Right atrium auricular region (tissue), 2 donors: ENCODE data around the gene PTPN7. TPM values are rescaled to one million over a fixed set of nuclear protein-coding genes. Genes with fewer than 3 reads are reported as not detected.
"Not testable (repeated sequence)": the region's sequence is repeated elsewhere in the genome, so short reads cannot be mapped to it uniquely, and the experiment has no call there.

Source experiments
- DNase-seq: peaks from one replicate; pipeline ENCODE4 v3.0.0-alpha.2; 2019; ENCODE audit warnings: low spot score
- H3K27ac ChIP-seq, 2 donors: fragments of 200-600 bp; sonication (generic); 1 replicate in 1 of 2; 2 replicates in 1 of 2; pipeline ENCODE4 v1.5.1; 2016 to 2019
- H3K27me3 ChIP-seq, 2 donors: fragments of 200-600 bp; sonication (generic); one replicate each; pipeline versions ENCODE4 v1.5.1 to v1.6.0; 2017 to 2019
- H3K36me3 ChIP-seq: fragments of 200-600 bp; sonication (generic); one replicate; pipeline ENCODE4 v1.5.1; 2016
- H3K4me1 ChIP-seq, 2 donors: fragments of 200-600 bp; sonication (generic); one replicate each; pipeline versions ENCODE4 v1.5.1 to v1.6.0; 2017 to 2019
- H3K4me3 ChIP-seq, 2 donors: fragments of 200-600 bp; sonication (generic); 1 replicate in 1 of 2; 2 replicates in 1 of 2; pipeline ENCODE4 v1.5.1; 2017 to 2019; ENCODE audit warnings: mild to moderate bottlenecking in 1 of 2, moderate library complexity in 1 of 2
- H3K9me3 ChIP-seq, 2 donors: fragments of 200-600 bp; sonication (generic); one replicate each; pipeline ENCODE4 v1.5.1; 2019
- CTCF ChIP-seq, 2 donors: fragments of 200-600 bp; sonication (generic); IDR thresholded peaks; one replicate each; pipeline ENCODE4 v1.5.1; 2019; ENCODE audit warnings: antibody characterized with exemption in 2 of 2
- total RNA-seq, 2 donors: library from RNA; depleted of rRNA; stranded (reverse); fragments of >200 nt; gene quantifications; one replicate each; pipeline ENCODE4 v1.1.0, GENCODE V29; 2016

PTPN7 gene
- total RNA-seq, 2 donors from 2014 or later, result 0.41 to 0.63 TPM

DNA sequence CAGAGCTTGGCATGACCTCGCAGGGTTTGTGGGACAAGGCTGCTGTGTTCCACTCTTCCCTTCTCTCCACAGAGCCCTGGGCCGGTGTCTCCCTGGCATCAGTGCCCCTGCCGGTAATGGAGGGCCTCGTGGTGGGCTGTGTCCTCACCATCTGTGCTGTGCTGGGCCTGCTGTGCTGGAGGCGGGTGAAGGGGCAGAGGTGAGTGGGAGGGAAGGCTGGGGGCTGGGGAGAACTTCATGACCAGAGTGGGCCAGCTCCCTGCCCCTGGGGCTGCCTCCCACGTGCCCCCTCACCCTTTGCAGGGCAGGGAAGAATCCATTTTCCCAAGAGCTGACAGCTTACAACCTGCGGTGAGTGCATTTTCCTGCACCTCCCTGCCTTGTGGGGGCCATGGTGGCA, 21.2 kb upstream of the PTPN7 start:
- no peaks in the 10 kb centered on the region for H3K36me3 ChIP-seq
- no peaks in the 10 kb centered on the region for H3K9me3 ChIP-seq
- DNase-seq, result no peak
- H3K27ac ChIP-seq, result no peak overlapping the region
- peaks cover 0 to 5% of the 10 kb centered on the region in 2 donors for H3K4me1 ChIP-seq
- H3K27me3 ChIP-seq, result no peaks in the 10 kb centered on the region
- TF ChIP-seq CTCF (IDR thresholded peaks at IDR 0.05), result no peak
- no peak overlapping the region for H3K4me3 ChIP-seq

DNA sequence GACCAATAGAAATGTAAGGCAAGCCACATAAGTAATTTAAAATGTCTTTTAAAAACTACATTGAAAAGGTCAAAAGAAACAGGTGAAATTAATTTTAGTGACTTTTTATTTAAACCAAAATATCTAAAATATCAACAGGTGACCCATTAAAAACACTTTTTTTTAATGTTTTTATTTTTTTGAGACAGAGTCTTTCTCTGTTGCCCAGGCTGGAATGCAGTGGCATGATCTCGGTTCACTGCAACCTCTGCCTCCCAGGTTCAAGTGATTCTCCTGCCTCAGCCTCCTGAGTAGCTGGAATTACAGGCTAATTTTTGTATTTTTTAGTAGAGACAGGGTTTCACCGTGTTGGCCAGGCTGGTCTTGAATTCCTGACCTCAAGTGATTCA, 20.3 kb upstream of the PTPN7 start:
- DNase-seq, H3K27ac ChIP-seq, H3K36me3 ChIP-seq, H3K4me1 ChIP-seq, H3K4me3 ChIP-seq, H3K9me3 ChIP-seq, H3K27me3 ChIP-seq: not testable (repeated sequence)

DNA sequence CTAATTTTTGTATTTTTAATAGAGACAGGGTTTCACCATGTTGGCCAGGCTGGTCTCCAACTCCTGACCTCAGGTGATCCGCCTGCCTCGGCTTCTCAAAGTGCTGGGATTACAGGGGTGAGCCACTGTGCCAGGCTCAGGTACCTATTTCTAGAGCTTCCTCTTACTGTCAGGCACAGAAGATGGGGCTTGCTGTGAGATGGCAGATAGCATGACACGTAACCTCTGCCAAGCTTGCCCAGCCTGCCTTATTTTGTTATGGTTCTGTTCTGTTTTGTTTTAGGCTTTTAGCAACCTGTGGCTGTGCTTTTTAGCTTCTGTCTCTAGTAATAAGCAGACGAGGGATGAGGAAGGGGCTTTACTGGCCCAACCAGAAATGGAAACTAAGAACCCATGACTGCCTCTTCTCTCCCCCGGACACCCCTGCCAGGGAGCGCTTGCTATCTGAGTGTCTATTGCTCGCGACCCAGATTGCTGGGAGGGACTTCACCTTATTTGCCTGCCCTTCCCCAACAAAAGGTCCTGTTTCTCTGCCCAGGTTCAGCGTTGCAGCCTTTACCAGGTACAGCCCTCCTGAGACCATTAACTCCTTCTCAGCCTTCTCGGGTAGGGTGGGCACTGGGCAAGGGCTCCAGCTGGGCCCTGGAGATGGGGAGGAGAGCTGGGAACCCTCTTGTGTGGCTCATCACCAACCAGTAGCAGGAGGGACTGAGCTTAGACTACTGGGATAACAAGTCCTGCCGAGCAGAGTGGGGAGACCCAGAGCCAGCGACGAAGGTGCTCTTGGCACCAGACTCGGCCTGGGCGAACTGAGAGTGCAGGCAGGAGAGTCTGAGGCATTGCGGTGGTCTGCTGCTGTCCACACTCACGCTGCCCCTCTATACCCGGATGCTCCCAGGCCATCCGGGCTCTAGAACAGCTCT, 19.7 kb upstream of the PTPN7 start:
- Histone ChIP-seq H3K9me3 (no peaks in the 10 kb centered on the region), H3K27me3 (no peaks in the 10 kb centered on the region), H3K4me3 (no peak overlapping the region), H3K27ac (no peak overlapping the region), H3K36me3 (no peaks in the 10 kb centered on the region), H3K4me1 (peaks cover 0 to 3% of the 10 kb centered on the region in 2 donors)
- no peak for DNase-seq
- no peak for TF ChIP-seq CTCF (IDR thresholded peaks at IDR 0.05)

GRCh38 chr1:202176949-202177927, 16.8 kb upstream of the PTPN7 start:
- H3K36me3 ChIP-seq, result no peaks in the 10 kb centered on the region
- TF ChIP-seq CTCF (IDR thresholded peaks at IDR 0.05), result no peak
- H3K4me3 ChIP-seq, result no peak overlapping the region
- no peaks in the 10 kb centered on the region for H3K4me1 ChIP-seq
- no peak overlapping the region for H3K27ac ChIP-seq
- no peaks in the 10 kb centered on the region for H3K27me3 ChIP-seq
- no peak for DNase-seq
- no peaks in the 10 kb centered on the region for H3K9me3 ChIP-seq

DNA sequence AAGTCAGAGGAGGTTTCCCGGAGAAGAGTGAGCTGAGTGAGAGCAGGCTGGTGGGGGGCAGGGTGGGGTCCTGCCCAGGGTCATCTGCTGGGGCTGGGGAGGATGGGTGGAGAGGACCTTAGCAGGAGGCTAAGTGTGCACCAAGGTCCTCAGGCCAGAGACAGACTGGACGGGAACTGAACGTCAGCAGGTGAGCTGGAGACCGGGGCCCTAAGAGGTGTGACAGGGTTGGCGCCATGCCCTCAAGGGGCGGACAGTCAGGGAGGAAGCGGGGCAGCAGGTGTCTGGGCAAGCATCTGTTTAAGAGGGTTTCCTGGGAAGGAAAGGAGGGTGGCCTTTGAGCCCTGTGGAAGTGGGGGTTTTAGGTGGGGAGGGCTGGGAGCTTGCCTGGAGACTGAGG, 13.6 kb upstream of the PTPN7 start:
- Histone ChIP-seq H3K27ac (no peak overlapping the region), H3K27me3 (no peaks in the 10 kb centered on the region), H3K9me3 (no peaks in the 10 kb centered on the region), H3K36me3 (no peaks in the 10 kb centered on the region), H3K4me1 (no peaks in the 10 kb centered on the region), H3K4me3 (no peak overlapping the region)
- no peak for TF ChIP-seq CTCF (IDR thresholded peaks at IDR 0.05)
- DNase-seq, result no peak

- TF ChIP-seq CTCF (IDR thresholded peaks at IDR 0.05), result no peak
These were observed 11.6 kb upstream of the PTPN7 start for GRCh38 chr1:202172015-202172355.

More at GRCh38 chr1:202172015-202172355, 11.6 kb upstream of the PTPN7 start:
- no peak overlapping the region for H3K27ac ChIP-seq
- no peaks in the 10 kb centered on the region for H3K9me3 ChIP-seq
- no peaks in the 10 kb centered on the region for H3K4me1 ChIP-seq
- H3K4me3 ChIP-seq, result no peak overlapping the region
- no peaks in the 10 kb centered on the region for H3K27me3 ChIP-seq
- no peaks in the 10 kb centered on the region for H3K36me3 ChIP-seq
- no peak for DNase-seq
